Activated T-helper 1 cell treated with Interleukin-2 at 50 U/mL for 16 hours (primary cell): Measurements from ENCODE around the gene PODNL1.

ENCODE experiments used
- DNase-seq: peaks from one replicate; pipeline ENCODE4 v3.0.0-alpha.2; 2020; ENCODE audit warnings: low read depth

Gene PODNL1

DNA sequence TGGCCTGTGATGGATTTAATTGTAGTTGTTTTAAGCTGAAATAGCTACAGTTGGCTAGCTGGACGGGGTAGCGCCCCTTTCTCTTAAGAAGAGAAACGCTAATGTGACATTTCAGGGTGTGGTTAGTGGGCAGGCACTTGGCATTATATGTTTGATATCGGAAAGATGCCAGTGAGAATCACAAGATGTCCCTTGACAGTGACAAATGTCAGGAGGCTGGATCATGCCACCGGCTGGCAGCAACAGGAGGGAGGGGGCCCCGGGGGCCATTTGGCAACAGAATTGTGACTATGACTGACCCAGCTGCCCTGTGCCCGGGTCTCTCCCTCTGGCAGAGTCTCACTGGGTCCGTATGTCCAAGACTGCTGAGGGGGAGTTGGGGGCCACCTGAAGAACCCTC lies 18.8 kb upstream of the PODNL1 start:
- no peak for DNase-seq

DNA sequence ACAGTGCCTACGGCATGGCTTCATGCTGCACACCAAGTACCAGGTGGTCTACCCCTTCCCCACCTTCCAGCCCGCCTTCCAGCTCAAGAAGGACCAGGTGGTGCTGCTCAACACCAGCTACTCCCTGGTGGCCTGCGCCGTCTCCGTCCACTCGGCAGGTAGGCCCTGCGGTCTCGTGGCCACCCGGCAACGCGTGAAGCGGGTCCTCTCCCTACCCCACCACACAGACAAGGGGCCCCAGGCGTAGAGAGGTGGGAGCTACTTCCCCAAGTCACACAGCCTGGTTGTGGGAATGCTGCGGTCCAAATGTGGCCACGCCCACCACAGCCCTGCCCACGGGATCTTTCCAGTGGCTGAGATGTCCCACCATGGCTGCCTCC lies 18.1 kb upstream of the PODNL1 start:
- DNase-seq = no peak

- DNase-seq = no peak
Observed at GRCh38 chr19:13955662-13956364, 17.6 kb upstream of the PODNL1 start.

DNA sequence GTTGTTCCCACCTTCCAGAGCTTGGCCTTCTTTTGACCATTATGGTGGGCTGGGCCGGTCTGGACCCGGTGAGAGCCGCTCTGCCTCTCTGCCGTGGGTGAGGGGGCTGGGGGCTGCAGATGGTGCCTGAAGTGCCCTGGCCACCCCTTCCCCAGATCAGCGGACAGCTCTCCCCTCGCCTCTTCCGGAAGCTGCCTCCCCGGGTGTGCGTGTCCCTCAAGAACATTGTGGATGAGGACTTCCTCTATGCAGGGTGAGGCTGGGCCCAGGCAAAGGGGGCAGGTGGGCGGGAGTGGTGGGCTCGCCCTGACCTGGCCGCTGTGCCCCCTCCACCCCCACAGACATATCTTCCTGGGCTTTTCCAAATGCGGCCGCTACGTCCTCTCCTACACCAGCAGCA lies 16.0 kb upstream of the PODNL1 start:
- no peak for DNase-seq

GRCh38 chr19:13952931-13953531 lies 14.8 kb upstream of the PODNL1 start:
- DNase-seq = no peak

DNA sequence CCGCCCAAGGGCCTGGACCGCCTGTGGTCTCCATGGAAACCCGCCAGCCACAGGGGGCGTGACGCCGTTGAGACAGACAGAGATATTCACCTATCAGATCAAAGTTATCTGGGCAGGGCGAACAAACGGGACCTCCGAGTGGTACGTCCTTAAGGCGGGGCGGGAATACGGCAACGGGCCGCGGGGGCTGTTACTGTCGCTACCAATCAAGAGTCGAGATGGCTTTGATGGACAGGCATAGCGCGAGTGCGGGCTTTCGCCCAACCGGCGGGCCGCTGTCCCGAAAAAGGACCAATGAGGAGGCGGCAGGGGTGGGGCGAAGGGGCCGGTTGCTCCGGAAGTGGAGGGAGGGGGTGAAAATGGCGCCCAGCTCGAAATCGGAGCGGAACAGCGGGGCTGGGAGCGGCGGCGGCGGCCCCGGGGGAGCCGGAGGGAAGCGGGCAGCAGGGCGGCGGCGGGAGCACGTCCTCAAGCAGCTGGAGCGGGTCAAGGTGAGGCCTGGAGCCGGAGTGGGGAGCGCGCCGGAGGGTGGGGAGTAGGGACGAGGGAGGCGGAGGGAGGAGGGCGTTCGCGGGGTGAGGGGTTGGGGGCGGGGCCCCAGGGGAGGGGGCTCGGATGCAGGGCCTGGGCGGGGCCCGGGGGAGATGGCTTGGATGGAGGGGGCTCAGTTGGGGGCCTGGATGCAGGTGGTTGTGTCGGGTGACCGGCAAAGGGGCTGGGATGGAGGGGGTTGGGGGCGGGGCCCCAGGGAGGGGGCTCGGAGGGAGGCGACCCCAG lies 14.1 kb upstream of the PODNL1 start, which contains the start of gene DCAF15:
Gene DCAF15, plus strand, starts transcription at position 356 of the 777 bp plus-strand sequence. Its CDS starts 4 bp downstream, at position 360.
- DNase-seq = peak; percentile 97

DNA sequence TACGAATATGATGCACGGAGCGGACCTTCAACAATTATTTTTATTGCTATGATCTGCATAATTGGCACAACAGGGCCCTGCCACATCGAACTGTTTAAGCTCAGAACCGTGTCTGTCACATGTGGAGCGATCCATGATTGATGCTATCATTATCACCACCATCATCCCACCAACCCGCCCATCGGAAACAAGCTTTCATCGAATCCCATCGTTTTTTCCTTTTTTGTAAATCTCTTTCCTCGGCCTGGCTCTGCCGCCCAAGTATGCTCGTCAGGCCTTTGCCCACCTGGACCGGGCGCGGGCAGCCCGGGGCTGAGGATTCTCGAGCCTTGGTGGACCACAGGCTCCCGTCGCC lies 13.6 kb upstream of the PODNL1 start:
- no peak for DNase-seq

DNA sequence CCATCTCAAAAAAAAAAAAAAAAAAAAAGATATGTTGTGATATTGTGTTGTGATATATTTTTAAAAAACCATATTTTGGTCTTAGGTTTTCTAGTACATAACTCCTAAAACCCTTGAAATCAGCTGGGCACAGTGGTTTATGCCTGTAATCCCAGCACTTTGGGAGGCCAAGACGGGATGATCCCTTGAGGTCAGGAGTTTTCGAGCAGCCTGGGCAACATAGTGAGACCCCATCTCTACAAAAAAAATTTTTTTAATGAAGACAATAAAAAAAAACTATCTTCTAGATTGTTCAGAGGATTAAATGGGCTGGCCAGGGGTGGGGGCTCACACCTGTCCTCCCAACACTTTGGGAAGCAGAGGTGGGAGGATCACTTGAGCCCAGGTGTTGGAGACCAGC lies 12.8 kb upstream of the PODNL1 start:
- no peak for DNase-seq

GRCh38 chr19:13946414-13946813 lies 8.2 kb upstream of the PODNL1 start:
- no peak for DNase-seq

DNA sequence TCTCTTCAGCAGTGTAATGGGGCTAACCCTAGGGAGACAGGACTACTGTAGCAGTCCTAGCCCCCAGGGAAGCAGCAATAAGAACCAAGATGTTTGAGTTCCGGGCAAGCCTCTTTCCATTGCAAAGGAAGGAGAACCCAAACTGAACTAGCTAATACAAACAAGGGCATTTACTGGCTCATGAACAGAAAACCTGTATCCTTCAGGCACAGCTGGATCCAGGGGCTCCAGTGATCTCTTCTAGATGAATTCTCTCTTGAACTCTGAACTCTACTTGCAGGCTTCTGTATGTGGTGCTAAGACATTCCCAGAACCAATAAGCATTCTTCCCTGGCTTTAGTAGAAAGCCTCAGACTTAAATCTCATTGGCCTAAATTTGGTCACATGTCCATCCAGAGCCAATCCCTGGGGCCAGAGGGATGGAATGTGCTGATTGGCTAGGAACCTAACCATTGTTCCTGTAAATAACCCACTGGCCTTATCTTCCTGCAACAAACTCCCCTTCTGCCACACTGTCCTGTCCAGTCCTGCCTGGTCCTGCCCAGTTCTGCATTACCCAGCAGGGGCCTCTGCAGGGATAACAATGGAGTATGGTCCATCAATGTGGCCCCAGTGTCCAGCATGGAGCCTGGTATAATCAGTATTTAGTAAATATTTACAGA lies 3.9 kb upstream of the PODNL1 start:
- no peak for DNase-seq

- DNase-seq = no peak
Observed at GRCh38 chr19:13937479-13938300, 527 bp downstream of the PODNL1 start.

DNA sequence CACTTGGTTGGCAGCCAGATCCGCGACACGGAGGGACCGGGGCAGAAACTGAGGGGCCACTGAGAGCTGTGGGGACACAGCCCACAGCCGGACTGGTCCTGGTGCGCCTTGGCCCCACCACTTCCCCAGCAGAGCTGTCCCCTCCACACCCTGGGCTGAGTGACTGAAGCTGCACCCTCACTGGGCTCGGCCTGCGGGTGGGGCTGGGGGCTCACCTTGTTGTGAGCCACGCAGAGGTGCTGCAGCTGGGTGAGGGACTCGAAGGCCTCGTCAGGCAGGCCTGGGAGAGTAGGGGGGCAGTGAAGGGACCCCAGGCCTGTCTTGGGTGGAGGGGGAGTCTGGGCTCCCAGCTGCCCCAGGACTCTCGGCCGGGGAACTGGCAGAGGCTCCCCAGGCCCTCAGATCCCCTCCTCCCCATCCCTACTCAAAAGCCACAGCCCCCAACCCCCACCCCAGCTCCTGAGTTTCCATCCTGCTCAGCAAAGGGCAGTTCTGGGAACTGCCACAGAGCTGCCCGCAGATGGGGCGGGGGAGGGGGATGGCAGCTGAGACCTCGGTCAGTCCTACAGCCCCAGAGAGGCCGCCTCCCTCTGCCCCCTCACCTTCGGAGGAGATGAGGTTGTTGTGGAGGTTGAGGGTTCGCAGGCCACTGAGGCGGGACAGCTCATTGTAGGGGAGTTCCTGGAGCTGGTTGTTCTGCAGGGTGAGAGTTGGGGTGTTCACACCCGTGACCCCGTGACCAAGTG lies 2.3 kb downstream of the PODNL1 start:
- no peak for DNase-seq

DNA sequence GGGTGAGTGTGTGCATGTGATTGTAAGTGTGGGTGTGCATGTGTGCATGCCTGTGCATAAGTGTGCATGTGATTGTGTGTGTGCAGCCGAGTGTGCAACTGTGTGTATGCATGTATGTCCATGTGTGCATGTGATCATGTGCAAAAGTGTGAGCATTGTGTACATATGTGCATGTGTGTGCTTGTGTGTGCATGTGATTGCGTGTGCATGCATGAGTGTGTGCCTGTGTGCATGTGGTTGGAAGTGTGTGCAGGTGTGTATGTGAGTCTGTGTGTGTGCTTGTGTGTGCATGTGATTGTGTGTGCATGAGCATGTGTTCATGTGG lies 3.5 kb downstream of the PODNL1 start:
- no peak for DNase-seq

GRCh38 chr19:13932911-13933393 lies 5.3 kb downstream of the PODNL1 start:
- DNase-seq = no peak

GRCh38 chr19:13932149-13932637 lies 6.0 kb downstream of the PODNL1 start:
- no peak for DNase-seq

GRCh38 chr19:13931391-13932148 lies 6.6 kb downstream of the PODNL1 start:
- no peak for DNase-seq

DNA sequence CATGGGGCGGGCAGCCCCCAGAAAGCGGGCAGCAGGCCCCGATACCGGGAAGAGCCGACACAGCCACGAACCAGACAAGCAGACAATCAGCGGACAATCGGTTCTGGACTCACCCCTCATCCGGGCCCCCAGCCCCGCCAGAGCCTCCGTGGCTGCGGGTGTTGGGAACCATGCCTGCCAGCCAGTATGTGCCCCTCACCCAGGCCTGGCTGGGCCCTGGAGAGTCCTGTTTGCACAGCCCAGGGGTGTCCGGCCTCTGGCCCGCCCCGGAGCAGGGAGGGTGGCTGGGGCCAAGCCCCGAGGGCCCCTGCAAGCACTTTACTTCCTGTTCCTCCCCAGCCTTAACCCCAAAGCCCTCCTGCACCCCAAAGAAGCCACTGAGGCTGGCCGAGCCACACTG lies 7.8 kb downstream of the PODNL1 start:
- no peak for DNase-seq

DNA sequence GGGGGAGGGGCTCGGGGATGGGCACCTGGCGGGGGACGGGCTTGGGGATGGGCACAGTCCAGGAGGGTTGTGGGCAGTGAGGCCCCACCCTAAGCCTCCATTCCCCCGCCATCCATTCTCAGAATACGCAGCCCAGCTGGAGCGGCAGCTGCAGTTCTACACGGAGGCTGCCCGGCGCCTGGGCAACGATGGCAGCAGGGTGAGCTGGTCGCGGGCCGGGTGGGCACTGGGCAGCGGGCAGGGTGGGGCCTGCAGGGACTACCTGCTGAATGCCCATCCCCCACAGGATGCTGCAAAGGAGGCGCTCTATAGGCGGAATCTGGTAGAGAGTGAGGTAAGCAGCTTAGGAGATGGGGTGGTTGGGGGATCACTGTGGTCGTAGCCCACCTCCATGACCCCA lies 8.3 kb downstream of the PODNL1 start:
- no peak for DNase-seq

GRCh38 chr19:13929340-13929739 lies 8.9 kb downstream of the PODNL1 start:
- DNase-seq = no peak

- no peak for DNase-seq
Observed at GRCh38 chr19:13926715-13927114, 11.5 kb downstream of the PODNL1 start.
